ENCODE results near the gene CFAP161.

- TF ChIP-seq CTCF (optimal IDR thresholded peaks at IDR 0.05 in 1 of 3, IDR thresholded peaks at IDR 0.05 in 1 of 3, conservative IDR thresholded peaks at IDR 0.05 in 1 of 3; ENCODE audit: extremely low read depth in 1 of 3, insufficient read depth in 2 of 3, low read length in 3 of 3) (no peak), EZH2 (IDR thresholded peaks at IDR 0.05; ENCODE audit: low read length) (no peak)
These were observed 27.8 kb downstream of the CFAP161 start for GRCh38 chr15:81161851-81162250.
